ENCODE results near the gene IL1RAPL1. TPM values are rescaled to one million over a fixed set of nuclear protein-coding genes. Genes with fewer than 3 reads are reported as not detected.

The IL1RAPL1 gene
- total RNA-seq, 1 donor from 2014 or later = 4.7 TPM

DNA sequence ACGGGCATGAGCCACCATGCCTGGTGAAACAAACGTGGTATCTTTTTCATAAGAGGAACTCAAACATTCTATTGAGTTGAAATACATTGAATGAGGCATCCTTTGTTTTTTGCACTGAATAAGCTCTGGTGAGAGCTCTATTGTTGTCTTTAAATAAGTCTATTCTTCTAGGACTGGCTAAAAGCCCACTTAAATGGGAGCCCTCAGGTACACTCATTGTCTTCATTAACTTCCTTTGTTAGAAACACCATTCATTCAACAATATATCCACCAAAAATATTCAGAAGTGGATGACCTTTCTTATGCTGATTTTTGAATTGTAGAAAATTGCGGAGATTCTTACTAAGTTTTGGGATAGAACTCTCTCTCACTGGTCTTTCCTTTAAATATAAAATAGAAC lies 568.0 kb downstream of the IL1RAPL1 start:
- ATAC-seq (no peak), DNase-seq (no peak)
- intact Hi-C loops (cut with micrococcal nuclease) = no loop called here

DNA sequence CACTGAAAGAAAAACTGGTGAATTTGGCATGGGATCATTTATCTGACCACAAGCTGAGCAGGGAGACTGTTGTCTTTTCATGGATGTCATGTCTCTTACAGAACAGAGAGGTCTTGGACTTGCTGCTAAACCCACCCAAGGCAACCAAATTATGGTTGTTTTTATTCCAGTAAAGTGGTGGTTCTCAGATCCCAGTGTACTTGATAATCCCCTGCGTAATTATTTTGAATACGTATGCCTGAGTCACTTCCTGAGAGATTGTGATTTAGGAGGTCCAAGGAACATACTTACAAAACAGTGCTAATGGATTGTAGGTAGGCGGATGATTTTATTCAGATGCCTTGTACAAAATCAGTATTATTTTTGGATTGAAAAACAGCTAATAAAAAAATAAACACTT lies 585.6 kb downstream of the IL1RAPL1 start:
- intact Hi-C loops (cut with micrococcal nuclease) = no loop called here
- no peak for DNase-seq
- ATAC-seq = peak; percentile 63

DNA sequence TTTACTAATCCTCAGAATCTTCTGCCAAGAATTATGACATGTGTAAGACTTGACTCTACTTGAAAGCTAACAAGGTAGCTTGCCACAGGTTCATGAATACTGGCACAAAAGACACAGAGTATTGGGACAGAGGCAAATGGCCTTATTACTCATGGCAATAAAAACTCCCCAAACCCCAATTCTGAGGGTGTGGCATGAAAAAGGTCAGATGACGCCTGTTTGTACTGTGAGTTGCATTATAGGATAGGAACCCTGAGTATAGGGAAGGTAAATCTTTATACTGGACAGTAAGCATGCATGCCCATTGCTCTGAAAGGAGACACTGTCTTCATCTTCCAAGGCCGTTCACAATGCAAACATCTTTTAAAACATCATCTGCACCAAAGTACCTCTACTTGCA lies 600.0 kb downstream of the IL1RAPL1 start:
- intact Hi-C loops (cut with micrococcal nuclease) = no loop called here
- ATAC-seq (no peak), DNase-seq (no peak)

DNA sequence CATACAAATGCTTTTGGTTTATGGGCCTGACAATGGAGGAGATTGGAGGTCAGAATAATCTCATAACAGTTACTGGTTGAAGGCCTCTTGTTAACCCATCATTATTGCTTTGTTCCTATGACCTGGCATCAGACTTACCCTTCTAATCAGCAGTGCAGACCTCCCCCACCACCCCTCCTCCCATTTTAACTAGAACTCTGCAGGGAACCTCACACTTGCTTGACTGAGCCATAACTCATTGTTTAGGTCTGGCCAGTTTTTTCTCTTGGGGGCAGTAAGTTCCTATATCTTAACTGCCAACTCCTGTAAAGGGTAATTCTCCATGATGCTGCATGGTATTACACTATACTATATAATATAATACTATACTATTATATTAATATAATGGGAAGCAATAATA lies 609.3 kb downstream of the IL1RAPL1 start:
- ATAC-seq = no peak
- intact Hi-C loops (cut with micrococcal nuclease) = no loop called here
- DNase-seq = no peak

DNA sequence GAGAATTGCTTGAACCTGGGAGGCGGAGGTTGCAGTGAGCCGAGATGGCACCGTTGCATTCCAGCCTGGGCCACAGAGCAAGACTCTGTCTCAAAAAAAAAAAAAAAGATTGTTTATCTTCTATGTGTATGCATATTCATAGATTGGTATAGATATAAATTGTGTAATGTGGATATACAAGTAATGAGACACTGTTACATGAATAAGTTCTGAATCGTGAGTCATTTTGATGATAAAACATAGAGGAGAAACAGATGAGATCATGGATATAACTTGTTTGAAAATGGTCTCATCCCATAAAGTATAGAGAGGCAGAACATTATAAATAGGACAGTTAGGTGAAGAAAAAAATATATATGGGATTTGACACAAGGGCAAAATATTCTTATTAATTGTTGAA lies 628.0 kb downstream of the IL1RAPL1 start:
- DNase-seq = no peak
- no peak for ATAC-seq
- intact Hi-C loops (cut with micrococcal nuclease) = no loop called here

DNA sequence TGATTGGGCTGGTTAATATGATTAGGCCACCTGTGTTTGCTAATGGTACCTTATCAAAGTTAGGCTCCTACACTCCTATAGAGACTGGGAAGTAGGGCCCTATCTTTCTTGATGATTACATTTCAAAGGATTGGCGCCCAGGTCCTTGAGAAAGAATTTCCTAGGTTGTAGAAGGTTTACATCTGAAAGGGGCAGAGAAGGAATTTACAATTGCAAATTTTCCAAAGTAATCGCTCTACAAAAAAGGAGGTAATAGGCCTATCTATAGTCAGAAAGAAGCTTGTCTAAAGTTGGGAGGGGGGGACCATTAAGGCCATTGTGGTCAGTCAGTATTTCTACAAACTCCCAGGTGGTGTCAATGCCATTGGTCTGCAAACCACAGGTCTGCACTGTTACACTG lies 638.4 kb downstream of the IL1RAPL1 start:
- intact Hi-C loops (cut with micrococcal nuclease) = no loop called here
- DNase-seq (no peak), ATAC-seq (no peak)

DNA sequence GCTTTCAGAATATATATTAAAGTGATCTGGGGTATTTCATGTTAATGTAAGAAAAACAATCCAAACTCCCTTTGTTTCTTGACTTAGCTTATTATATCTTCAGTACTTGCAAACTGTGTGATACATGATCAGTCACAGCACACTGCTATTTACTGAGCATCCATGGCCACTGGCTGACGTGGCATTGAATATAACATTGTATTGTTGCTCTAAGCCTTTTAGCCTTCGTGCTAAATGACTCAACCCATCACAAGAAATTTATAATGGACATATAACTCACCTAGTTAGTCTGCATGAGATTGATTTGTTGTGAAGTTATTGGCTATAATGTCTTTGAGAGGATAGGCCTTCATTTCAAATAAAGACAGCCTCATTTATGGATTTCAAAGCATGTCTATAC lies 642.6 kb downstream of the IL1RAPL1 start:
- DNase-seq (no peak), ATAC-seq (no peak)
- intact Hi-C loops (cut with micrococcal nuclease) = no loop called here

DNA sequence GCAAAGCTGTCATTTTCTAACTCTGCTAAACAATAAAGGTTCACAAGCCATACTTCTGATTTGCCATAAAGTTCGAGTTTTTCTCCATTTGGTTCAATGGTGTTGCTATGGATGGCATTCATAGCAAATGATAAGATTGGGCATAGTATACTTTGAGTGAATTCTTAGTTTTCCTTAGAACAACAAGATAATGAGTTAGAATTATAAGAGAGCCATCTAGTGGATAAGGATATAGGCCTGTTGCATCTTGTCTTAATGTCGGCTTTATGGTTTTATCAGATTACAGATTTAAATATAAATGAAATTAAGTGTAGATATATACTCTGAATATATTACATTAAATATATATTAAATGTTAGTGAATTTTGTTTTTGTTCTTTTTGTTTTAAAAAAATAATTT lies 644.6 kb downstream of the IL1RAPL1 start:
- intact Hi-C loops (cut with micrococcal nuclease) = no loop called here
- no peak for DNase-seq
- no peak for ATAC-seq

DNA sequence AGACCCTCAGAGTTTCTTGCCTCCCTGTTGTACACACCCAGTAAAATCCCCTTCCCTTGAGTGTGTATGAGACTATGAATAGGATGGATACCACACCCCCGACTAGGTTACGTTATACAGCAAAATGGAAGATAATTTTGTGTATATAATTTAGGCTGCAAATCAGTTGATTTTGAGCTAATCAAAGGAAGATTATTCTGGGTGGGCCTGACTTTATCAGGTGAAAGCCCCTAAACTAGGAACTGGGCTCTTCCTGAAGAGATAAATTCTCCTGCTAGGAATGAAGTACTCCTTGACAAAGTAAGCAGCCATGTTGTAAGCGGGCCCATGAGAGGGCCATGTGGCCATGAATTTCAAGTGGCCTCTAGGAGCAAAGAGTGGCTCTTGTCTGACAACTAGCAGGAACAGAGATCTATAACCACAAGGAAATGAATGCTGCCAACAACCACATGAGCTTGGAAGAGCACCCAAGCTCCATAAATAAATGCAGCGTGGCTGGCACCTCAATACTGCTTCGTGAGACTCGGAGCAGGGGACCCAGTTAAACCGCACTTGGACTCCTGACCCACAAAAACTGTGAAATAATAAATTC lies 646.4 kb downstream of the IL1RAPL1 start:
- intact Hi-C loops (cut with micrococcal nuclease) = no loop called here
- no peak for DNase-seq
- peak; percentile 31 for ATAC-seq

DNA sequence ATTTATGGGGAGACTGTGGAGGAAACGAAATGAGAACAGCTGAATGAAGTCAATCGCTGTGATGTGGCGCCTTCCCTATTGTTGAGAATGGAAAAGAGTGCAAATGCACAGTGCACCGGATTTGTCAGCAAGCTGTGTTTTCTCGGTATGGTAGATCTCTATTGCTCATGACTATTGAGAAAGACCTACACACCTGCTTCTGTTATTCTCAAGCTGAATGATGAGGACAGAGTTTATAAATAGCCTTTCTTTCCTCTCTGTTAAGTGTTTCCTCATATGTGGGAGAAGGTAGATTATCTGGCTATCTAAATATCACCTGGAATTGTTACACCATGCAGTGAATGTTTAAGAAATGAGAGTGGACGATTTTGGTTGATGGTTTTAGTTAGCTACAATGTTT lies 650.7 kb downstream of the IL1RAPL1 start:
- DNase-seq (no peak), ATAC-seq (no peak)
- intact Hi-C loops (cut with micrococcal nuclease) = no loop called here

DNA sequence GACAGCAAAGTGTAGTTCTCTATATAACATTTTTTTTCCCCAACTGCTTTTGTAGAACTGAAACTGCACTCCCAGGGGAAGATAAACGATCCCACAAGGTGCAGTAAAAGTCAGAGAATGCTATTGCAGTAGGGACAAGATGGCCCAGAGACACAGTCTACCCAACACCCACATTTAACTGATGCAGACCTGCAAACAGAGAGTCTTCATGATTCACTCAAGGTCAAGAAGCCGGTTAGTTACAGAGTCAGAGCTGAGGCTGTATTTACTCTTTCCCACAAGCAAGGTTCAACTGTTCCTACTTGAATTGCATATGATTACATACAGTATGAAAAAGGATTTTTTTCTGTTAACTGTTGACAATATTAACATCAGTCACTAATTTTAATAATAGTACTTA lies 654.6 kb downstream of the IL1RAPL1 start:
- DNase-seq (no peak), ATAC-seq (no peak)
- intact Hi-C loops (cut with micrococcal nuclease) = no loop called here

DNA sequence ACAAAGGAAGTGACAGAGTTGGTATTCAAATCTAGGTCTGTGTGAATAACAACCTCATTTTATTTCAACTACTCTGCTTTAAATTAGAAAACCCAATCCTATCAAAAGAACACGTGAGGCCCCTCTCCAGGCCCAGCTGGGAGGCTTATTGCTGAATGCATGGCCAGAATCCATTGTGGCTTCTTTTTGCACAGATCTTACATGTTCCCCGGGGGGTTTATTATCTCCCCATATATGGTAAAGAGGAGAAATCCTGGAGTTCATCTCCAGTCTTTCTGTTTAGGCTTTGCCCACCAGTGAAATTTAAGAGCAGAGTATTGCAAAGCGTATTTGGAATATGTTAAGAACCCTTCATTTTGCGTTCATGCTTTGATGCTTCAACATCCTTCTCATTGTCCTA lies 655.6 kb downstream of the IL1RAPL1 start:
- ATAC-seq = no peak
- no peak for DNase-seq
- intact Hi-C loops (cut with micrococcal nuclease) = no loop called here

DNA sequence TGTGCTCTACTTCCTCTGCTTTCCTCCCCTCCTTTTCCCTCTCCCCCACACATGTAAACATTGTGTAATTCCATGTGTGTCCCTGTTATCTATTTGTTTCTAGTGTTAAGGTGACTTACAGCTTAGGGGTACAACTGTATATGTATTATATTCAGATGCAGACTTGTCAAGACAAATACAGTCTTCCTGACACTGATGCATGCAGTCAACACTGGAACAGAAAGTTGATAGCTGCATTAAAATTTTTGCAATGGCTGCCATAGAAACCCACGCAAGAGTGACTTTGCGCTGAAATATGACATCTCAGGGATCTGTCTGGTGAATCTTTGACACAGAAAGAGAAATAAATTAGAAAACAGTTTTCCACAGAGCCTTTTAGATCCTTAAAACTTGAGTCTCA lies 656.7 kb downstream of the IL1RAPL1 start:
- intact Hi-C loops (cut with micrococcal nuclease) = no loop called here
- DNase-seq (no peak), ATAC-seq (no peak)

DNA sequence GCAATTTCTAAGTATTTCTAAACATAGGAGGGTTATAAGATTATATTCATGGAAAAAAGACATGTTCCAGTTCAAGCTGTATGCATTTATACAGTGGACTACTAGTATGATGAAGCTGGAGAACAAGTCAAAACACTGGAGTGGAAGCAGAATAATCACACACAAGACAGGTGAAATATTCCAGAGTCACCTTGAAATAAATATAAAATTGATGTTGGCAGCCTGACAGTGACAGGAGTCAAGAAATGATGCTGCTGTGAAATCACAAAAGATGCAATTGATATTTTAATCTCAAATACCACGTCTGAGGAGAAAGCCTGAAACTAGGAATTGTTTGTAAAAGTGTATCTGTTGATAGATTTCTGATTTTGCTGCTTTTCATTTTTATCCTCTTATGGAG lies 667.3 kb downstream of the IL1RAPL1 start:
- DNase-seq (no peak), ATAC-seq (no peak)
- intact Hi-C loops (cut with micrococcal nuclease) = no loop called here

DNA sequence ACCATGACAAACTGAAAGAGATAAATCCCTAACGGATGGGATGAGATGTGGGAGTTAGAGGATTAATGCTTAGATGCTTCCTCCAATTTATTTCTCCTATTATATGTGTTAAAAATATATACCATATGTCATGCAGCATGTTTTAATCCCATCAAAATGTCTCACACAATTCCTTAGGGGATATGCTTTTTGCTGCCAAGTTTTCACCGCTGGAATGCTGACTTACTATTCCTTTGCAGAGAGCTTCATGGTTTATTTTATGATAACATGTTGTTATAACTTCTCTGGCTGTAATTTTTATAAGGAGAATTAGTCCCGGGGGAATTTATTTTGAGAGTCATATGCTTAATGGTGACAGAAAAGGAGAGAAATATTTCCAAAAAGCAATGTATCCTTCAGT lies 670.3 kb downstream of the IL1RAPL1 start:
- ATAC-seq (no peak), DNase-seq (no peak)
- intact Hi-C loops (cut with micrococcal nuclease) = no loop called here

DNA sequence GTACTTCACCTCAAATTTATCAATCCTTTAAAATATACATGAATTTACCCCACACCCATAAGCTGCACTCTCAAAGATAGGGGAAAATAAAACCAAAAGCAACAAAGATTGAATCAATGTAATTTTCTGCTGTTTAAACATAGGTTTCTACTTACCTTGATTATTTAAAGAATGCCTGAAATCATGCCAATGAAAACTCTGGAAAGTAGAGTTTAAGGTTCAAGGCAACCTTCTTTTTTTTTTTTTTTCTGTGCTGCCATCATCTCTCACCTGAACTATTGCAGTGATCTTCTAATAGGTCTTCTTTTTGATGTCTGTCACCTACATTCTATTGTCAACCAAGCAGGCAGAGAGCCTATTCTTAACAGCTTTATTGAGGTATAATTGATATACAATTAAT lies 682.1 kb downstream of the IL1RAPL1 start:
- ATAC-seq = no peak
- DNase-seq = no peak
- intact Hi-C loops (cut with micrococcal nuclease) = no loop called here

DNA sequence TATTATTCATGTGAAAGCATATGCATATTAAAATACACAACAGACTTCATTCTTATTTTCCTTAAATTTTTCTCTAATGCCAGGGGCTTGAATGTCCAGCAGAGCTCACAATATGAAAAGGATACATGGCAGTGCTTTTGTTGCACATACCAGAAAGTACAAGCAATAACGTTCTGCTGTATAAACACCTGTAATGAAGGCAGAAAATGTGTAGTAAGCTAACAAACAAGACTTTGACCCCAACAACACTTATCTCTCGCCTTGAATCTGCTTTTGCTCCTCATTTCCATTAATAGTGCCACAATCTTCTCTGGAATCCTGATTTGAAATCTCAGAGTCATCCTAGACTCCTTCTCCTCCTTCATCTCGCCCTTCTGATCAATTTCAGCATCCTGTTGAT lies 687.3 kb downstream of the IL1RAPL1 start:
- DNase-seq = no peak
- intact Hi-C loops (cut with micrococcal nuclease) = no loop called here
- ATAC-seq = no peak

DNA sequence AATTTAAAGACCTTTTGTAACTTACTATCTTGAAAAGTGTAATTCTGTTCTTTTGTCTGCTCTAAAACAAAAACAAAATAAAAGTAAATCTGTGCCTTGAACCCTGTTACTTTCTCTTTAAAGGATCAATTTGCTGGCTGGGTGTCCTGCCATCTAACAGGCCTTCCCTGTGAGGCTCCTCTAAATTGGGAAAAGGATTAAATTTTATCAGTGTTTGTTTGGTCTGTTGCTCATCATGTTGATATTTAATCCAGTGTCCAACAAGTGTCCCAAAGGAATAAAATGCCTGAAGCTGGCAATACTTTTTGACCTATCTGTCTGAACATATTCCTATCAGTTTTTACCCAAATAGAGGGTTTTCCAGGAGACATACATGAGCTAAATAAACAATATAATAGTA lies 688.7 kb downstream of the IL1RAPL1 start:
- DNase-seq = no peak
- ATAC-seq = no peak
- intact Hi-C loops (cut with micrococcal nuclease) = no loop called here

DNA sequence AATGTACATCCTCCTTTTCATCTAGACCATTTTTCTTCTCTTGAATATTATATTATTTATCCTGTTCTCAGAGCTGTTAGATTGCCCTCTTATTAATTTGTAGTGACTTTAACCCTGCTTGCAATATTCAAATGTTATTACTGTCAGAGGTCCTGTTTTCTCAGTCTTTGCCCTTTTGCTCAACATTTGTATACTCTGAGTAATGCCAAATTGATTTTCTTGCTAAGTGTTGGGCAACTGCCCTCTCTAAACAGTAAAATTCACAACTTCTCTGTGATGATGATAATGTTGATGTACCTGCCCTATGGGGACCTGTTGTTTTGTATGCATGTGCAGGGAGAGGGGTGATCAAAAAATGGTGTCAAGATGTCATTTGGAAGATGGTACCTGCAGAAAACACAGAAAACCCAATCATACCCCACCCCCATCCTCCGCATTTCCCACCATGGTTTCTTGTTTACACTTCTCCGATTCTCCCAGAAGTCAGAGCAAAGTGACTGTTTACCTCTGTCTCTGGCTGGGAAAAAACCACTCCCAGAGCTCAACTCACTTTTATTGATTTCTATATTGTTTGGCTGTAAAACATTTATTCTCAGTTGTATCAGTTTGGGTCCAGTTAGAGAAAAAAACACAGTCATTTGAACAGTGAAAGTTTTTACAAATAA lies 694.0 kb downstream of the IL1RAPL1 start:
- no peak for ATAC-seq
- no peak for DNase-seq
- intact Hi-C loops (cut with micrococcal nuclease) = no loop called here

DNA sequence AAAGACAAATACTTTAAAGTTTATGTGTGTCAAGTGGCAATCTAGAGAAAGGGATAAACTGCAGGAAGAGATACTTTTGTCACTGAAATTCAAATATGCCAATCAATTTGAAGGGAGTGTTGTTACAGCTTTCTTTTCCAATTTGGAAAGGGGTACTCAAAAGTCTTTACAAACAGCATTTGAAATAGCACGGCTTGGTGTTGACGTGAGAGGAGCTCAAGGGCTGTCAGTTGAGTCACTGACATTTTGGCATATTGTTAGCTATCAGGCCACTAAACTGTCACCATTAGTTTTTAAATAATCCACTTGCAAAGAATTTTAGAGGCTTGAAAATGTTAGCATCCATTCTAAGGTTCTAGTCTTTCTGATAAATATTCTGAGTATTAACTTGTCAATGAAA lies 698.4 kb downstream of the IL1RAPL1 start:
- no peak for ATAC-seq

DNA sequence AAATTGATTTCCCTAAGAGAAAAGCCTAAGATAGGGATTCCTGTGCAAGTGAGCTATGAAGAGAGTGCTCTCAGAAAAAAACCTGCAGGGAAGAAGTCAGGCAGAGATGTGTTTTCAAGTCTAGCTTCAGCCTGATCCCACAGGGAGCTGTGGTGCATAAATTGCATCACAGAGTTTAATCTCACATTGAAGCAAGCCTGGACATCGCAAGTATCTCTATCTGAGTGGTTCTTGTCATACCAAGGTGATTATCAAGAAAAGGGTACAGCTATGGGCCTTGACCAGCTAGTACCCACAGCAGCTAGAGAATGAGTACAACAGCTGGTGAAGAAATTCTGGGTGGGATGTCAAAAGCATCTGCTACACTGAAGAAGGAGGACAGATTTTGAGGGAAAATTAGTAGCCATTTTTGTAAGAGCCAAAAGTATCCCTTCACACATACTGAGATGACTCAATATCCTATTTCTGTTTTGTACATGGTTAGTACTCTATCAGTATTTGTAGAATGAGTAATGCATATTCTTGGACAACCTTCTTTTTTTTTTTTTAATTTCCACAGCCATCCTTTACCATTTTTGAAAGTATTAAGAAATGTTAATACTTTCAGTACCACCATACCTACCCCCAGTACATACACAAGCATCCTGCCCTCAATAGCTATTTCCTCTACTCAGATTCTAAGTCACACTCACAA lies 708.9 kb downstream of the IL1RAPL1 start:
- no peak for ATAC-seq
- intact Hi-C loops (cut with micrococcal nuclease) = no loop called here

More for the DNA sequence above, 698.4 kb downstream of the IL1RAPL1 start:
- intact Hi-C loops (cut with micrococcal nuclease) = no loop called here
- no peak for DNase-seq

More for the DNA sequence above, 708.9 kb downstream of the IL1RAPL1 start:
- DNase-seq = no peak

Data from left ventricle myocardium superior (tissue), 1 donor.